Measurements from ENCODE around the gene PIAS4. TPM values are rescaled to one million over a fixed set of nuclear protein-coding genes. Genes with fewer than 3 reads are reported as not detected.

Gene PIAS4
- total and polyA plus RNA-seq, 9 of the 15 experiments (the other 6 are each of a cell fraction or from before 2014, with no cell fraction given) = 0.27 to 34.9 (median 14.4) TPM

- no peak for TF ChIP-seq ZNF184 (CRISPR knock-in tag; IDR thresholded peaks at IDR 0.05)
Measured at GRCh38 chr19:4086411-4086867, 78.9 kb downstream of the PIAS4 start (continued).

- CTCF ChIA-PET (ENCODE audit: low intra/inter-chr PET ratio) = no interaction called here
- 87% methylated on average over 29 of the region's 31 CpGs for WGBS (ENCODE audit: insufficient coverage, low coverage, missing lambda C conversion rate)
- no peak for TF ChIP-seq THRAP3 (IDR thresholded peaks at IDR 0.05; ENCODE audit: borderline replicate concordance)
- no peak for TF ChIP-seq ZNF140 (CRISPR knock-in tag; IDR thresholded peaks at IDR 0.05)
- TF ChIP-seq FOS (IDR thresholded peaks at IDR 0.05; ENCODE audit: extremely low read depth, insufficient read length) = no peak
- no peak for TF ChIP-seq RAD51 (IDR thresholded peaks at IDR 0.05; ENCODE audit: borderline replicate concordance, low read depth)
- TF ChIP-seq ZZZ3 (IDR thresholded peaks at IDR 0.05) = no peak
- TF ChIP-seq ZBTB11 (CRISPR knock-in tag; IDR thresholded peaks at IDR 0.05) = no peak
- TF ChIP-seq ZNF586 (CRISPR knock-in tag; conservative IDR thresholded peaks at IDR 0.05) = no peak
- peak; percentile 60 for TF ChIP-seq RBM22 (IDR thresholded peaks at IDR 0.05; ENCODE audit: low read depth, low read length, poor library complexity, severe bottlenecking)
- no peak for TF ChIP-seq ZBTB33 (CRISPR knock-in tag; IDR thresholded peaks at IDR 0.05)
- TF ChIP-seq PTBP1 (IDR thresholded peaks at IDR 0.05; ENCODE audit: low read depth, low read length) = peak; percentile 97
Measured at GRCh38 chr19:4087787-4088679, 80.5 kb downstream of the PIAS4 start.

More at GRCh38 chr19:4087787-4088679, 80.5 kb downstream of the PIAS4 start:
- Histone ChIP-seq H3K4me2 (ENCODE audit: insufficient read depth, low read length) (no peak overlapping the region), H2AFZ (ENCODE audit: low read depth, low read length) (no peak overlapping the region), H3K36me3 (ENCODE audit: control insufficient read depth, insufficient read depth, low read length) (peaks cover 28% of the 10 kb centered on the region; the same call in 1 of the 3 replicates), H3K9me1 (ENCODE audit: control insufficient read depth, insufficient read depth, low read length) (no peaks in the 10 kb centered on the region), H3K9me3 (replicated peaks; ENCODE audit: control insufficient read depth, insufficient read depth, low read depth, low read length) (no peaks in the 10 kb centered on the region), H3K79me2 (ENCODE audit: control insufficient read depth, insufficient read depth, low read length) (no peaks in the 10 kb centered on the region), H4K20me1 (replicated peaks; ENCODE audit: control insufficient read depth, insufficient read depth, low read length) (no peaks in the 10 kb centered on the region), H3K4me1 (replicated peaks in 1 of 2; ENCODE audit: control insufficient read depth in 2 of 2, insufficient read depth in 2 of 2, low read length in 2 of 2) (peaks cover 6 to 58% of the 10 kb centered on the region in 2 experiments; a peak in 4 of 5 replicates), H3K27me3 (ENCODE audit: control insufficient read depth in 2 of 2, insufficient read depth in 2 of 2, low read length in 2 of 2) (no peaks in the 10 kb centered on the region), H3K9ac (ENCODE audit: insufficient read depth in 1 of 2, low read depth in 2 of 2, low read length in 2 of 2) (peak overlapping the region in 1 of 2 experiments; percentile 75; a peak in 2 of 4 replicates), H3K27ac (ENCODE audit: extremely low read depth, low read depth, low read length) (no peak overlapping the region), H3K4me3 (no peak overlapping the region)
- POLR2A ChIA-PET = interaction anchor here (1.3 to 1.4 kb wide), 2 partner anchors 11 to 103 kb away, joined by 4 to 8 read pairs; partner anchors contain the start of gene EEF2
- peak; percentile 7; the same call in 1 of the 3 replicates for ATAC-seq
- FAIRE-seq = no peak
- in situ Hi-C loops (cut with MboI) = no loop called here
- intact Hi-C loops (cut with micrococcal nuclease) = no loop called here
- no peak for DNase-seq (ENCODE audit: extremely low read depth in 1 of 4, low spot score in 3 of 4)
- no TSS peak for BruUV-seq (replicated peaks)
